ENCODE measurements around the gene MCTP2.
A peak's percentile ranks its signal among the peaks of the same experiment; 100 is the strongest.

Gene MCTP2
- long read RNA-seq, partial matches to known transcripts, result 14 of 66 reads
- long read RNA-seq, other reads (novel, unspliced or antisense), result 52 of 66 reads

GRCh38 chr15:94230883-94231722, at the start of gene MCTP2:
TSS of gene MCTP2 (plus strand) at chr15:94231561. CDS start at chr15:94298266, 66,705 bp downstream.
- DNase-seq (ENCODE audit: low read depth in 1 of 2, low spot score in 1 of 2), result peak; percentile 86 to 96
- peak within 1 kb of the TSS; percentile 82 for H3K4me3 ChIP-seq (replicated peaks; ENCODE audit: insufficient read depth, low read length)
- H3K27me3 ChIP-seq (ENCODE audit: insufficient read depth, poor library complexity, severe bottlenecking), result no peaks in the 10 kb centered on the region
- peak within 1 kb of the TSS; percentile 89 for H3K27ac ChIP-seq (replicated peaks)
- TF ChIP-seq POLR2AphosphoS5 (IDR thresholded peaks at IDR 0.05; ENCODE audit: low read depth), result peak; percentile 68
- TF ChIP-seq SPI1 (IDR thresholded peaks at IDR 0.05; ENCODE audit: borderline replicate concordance, low read depth), result peak; percentile 2; the same call in 1 of the 2 replicates
- no peak for TF ChIP-seq GABPA (IDR thresholded peaks at IDR 0.05; ENCODE audit: low read depth)
- no peak for TF ChIP-seq CTCF (IDR thresholded peaks at IDR 0.05; ENCODE audit: insufficient read depth, low read length)
- no peak for TF ChIP-seq REST (IDR thresholded peaks at IDR 0.05; ENCODE audit: insufficient replicate concordance, low read depth)

GRCh38 chr15:94182883-94183282, 48.5 kb upstream of the MCTP2 start:
- TF ChIP-seq REST (IDR thresholded peaks at IDR 0.05; ENCODE audit: insufficient replicate concordance, low read depth) (no peak), SPI1 (IDR thresholded peaks at IDR 0.05; ENCODE audit: borderline replicate concordance, low read depth) (no peak), CTCF (IDR thresholded peaks at IDR 0.05; ENCODE audit: insufficient read depth, low read length) (no peak)
- DNase-seq (ENCODE audit: low read depth in 1 of 2, low spot score in 1 of 2), result no peak
- Histone ChIP-seq H3K4me3 (replicated peaks; ENCODE audit: insufficient read depth, low read length) (no peak overlapping the region), H3K27me3 (ENCODE audit: insufficient read depth, poor library complexity, severe bottlenecking) (no peaks in the 10 kb centered on the region), H3K27ac (replicated peaks) (no peak overlapping the region)

GRCh38 chr15:94185547-94186236, 45.7 kb upstream of the MCTP2 start:
- Histone ChIP-seq H3K27ac (replicated peaks) (no peak overlapping the region), H3K4me3 (replicated peaks; ENCODE audit: insufficient read depth, low read length) (no peak overlapping the region), H3K27me3 (ENCODE audit: insufficient read depth, poor library complexity, severe bottlenecking) (no peaks in the 10 kb centered on the region)
- DNase-seq (ENCODE audit: low read depth in 1 of 2, low spot score in 1 of 2), result no peak
- TF ChIP-seq CTCF (IDR thresholded peaks at IDR 0.05; ENCODE audit: insufficient read depth, low read length), result no peak
- no peak for TF ChIP-seq SPI1 (IDR thresholded peaks at IDR 0.05; ENCODE audit: borderline replicate concordance, low read depth)
- no peak for TF ChIP-seq REST (IDR thresholded peaks at IDR 0.05; ENCODE audit: insufficient replicate concordance, low read depth)
- TF ChIP-seq GABPA (IDR thresholded peaks at IDR 0.05; ENCODE audit: low read depth), result no peak
- no peak for TF ChIP-seq POLR2AphosphoS5 (IDR thresholded peaks at IDR 0.05; ENCODE audit: low read depth)
